Epithelial cell of proximal tubule (primary cell): ENCODE data around the gene FBXO31. TPM values are rescaled to one million over a fixed set of nuclear protein-coding genes. Genes with fewer than 3 reads are reported as not detected.

Source experiments
- DNase-seq: peaks from one replicate; pipeline ENCODE4 v3.0.0-alpha.2; 2011; ENCODE audit warnings: low read depth
- H3K4me3 ChIP-seq: 2 replicates; pipeline ENCODE4 v1.5.1; 2011; ENCODE audit warnings: low read depth, mild to moderate bottlenecking, low read length
- CTCF ChIP-seq: conservative IDR thresholded peaks from 2 replicates; pipeline ENCODE4 v1.5.1; 2012; ENCODE audit warnings: low read depth, mild to moderate bottlenecking, low read length
- total RNA-seq: library from RNA; depleted of rRNA; stranded (reverse); fragments of >200 nt; gene quantifications from 2 replicates; pipeline ENCODE4 v1.2.3, GENCODE V29; 2015

FBXO31 gene
- total RNA-seq, 1 donor from 2014 or later, result 18.0 TPM

- no peak for DNase-seq
- no peak for TF ChIP-seq CTCF
- no peak overlapping the region for H3K4me3 ChIP-seq
Measured at GRCh38 chr16:87423429-87423828, 39.9 kb upstream of the FBXO31 start.

- no peak for DNase-seq
- no peak for TF ChIP-seq CTCF
- H3K4me3 ChIP-seq, result no peak overlapping the region
Measured at GRCh38 chr16:87422106-87422505, 38.5 kb upstream of the FBXO31 start.

- TF ChIP-seq CTCF, result no peak
- no peak for DNase-seq
- H3K4me3 ChIP-seq, result no peak overlapping the region
Measured at GRCh38 chr16:87421003-87421912, 37.7 kb upstream of the FBXO31 start.

DNA sequence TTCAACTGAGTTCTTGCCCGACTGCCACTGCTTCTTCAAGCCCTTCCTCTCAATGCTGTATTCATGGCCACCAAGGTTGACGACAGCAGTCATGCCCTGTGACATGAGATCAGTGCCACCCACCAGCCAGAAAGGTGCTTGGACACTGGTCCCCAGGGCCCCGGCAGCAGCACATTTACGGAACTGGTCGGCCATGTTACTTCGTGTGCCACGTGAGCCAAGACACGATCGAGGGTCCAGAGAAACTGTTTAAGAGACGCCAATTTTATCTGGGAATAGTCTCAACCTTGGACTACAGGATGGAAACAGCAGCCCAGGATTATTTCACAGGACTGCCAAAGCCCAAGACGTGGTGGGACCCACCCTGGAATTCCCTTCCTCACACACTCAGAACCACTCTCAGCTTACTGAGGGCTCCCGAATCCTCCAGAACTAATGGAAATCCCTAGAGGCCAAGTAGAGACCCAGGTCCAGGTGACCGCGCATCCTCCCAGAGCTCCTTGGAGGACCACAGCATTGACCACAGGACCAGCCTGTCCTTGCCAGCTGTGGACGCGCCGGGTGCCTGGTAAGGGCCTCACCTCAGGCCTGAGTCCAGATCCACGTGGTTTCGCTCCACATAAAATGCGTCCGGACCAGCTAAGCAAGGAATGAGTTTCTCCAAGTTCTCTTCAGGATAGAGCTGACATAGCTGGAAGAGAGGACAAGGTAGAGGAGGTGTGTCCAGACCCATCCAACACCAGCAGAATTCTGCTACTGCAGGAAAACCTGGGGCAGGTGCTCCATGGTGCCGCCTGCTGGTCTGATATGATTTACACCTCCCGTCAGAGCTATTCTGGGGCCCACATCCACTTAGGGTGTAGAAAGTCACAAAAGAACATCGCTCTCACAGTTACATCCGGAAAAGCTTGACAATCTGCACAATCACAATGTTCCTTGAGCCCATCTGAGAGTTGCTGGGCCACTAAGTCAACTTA lies 36.7 kb upstream of the FBXO31 start:
- H3K4me3 ChIP-seq, result no peak overlapping the region
- DNase-seq, result no peak
- peak; percentile 37 for TF ChIP-seq CTCF

GRCh38 chr16:87418644-87419043 lies 35.1 kb upstream of the FBXO31 start:
- no peak for DNase-seq
- no peak for TF ChIP-seq CTCF
- H3K4me3 ChIP-seq, result no peak overlapping the region

- DNase-seq, result no peak
- no peak for TF ChIP-seq CTCF
- H3K4me3 ChIP-seq, result no peak overlapping the region
Measured at GRCh38 chr16:87418216-87418615, 34.6 kb upstream of the FBXO31 start.
